Fibroblast of the aortic adventitia (primary cell): Measurements from ENCODE around the gene SLC28A1. TPM values are rescaled to one million over a fixed set of nuclear protein-coding genes. Genes with fewer than 3 reads are reported as not detected.

ENCODE experiments used
- DNase-seq: peaks from one replicate; pipeline ENCODE4 v3.0.0-alpha.2; 2010; ENCODE audit warnings: low read depth
- H3K4me3 ChIP-seq: 2 replicates; pipeline ENCODE4 v1.5.1; 2011; ENCODE audit warnings: low read depth, mild to moderate bottlenecking, control low read depth, low read length, moderate library complexity
- CTCF ChIP-seq: IDR thresholded peaks from 2 replicates; pipeline ENCODE4 v1.5.1; 2011; ENCODE audit warnings: mild to moderate bottlenecking, low read length, control low read depth, inconsistent platforms; ENCODE audit not compliant: insufficient read depth
- total RNA-seq: library from RNA; depleted of rRNA; stranded (reverse); fragments of >200 nt; gene quantifications from 2 replicates; pipeline ENCODE4 v1.2.3, GENCODE V29; 2012; ENCODE audit warnings: low replicate concordance

SLC28A1 gene
- not detected in 2 replicates for total RNA-seq

- TF ChIP-seq CTCF = no peak
- H3K4me3 ChIP-seq = no peak within 1 kb of the TSS
Observed at GRCh38 chr15:84883916-84884781, at the start of gene SLC28A1. SLC28A1 (plus strand) TSS chr15:84884662; CDS start chr15:84887761, 3,099 bp downstream.

GRCh38 chr15:84834969-84835368, 49.5 kb upstream of the SLC28A1 start:
- no peak for TF ChIP-seq CTCF
- no peak overlapping the region for H3K4me3 ChIP-seq
- no peak for DNase-seq

More at GRCh38 chr15:84883916-84884781, at the start of gene SLC28A1:
- DNase-seq = no peak

GRCh38 chr15:84835661-84836337, 48.7 kb upstream of the SLC28A1 start:
- H3K4me3 ChIP-seq = no peak overlapping the region
- TF ChIP-seq CTCF = no peak
- no peak for DNase-seq

GRCh38 chr15:84836844-84837243, 47.6 kb upstream of the SLC28A1 start:
- TF ChIP-seq CTCF = no peak
- H3K4me3 ChIP-seq = no peak overlapping the region
- DNase-seq = no peak

- no peak overlapping the region for H3K4me3 ChIP-seq
- no peak for TF ChIP-seq CTCF
- DNase-seq = no peak
Observed at GRCh38 chr15:84839714-84840113, 44.7 kb upstream of the SLC28A1 start.

- TF ChIP-seq CTCF = no peak
- no peak for DNase-seq
Observed at GRCh38 chr15:84840255-84840654, 44.2 kb upstream of the SLC28A1 start.

More at GRCh38 chr15:84840255-84840654, 44.2 kb upstream of the SLC28A1 start:
- no peak overlapping the region for H3K4me3 ChIP-seq
